ENCODE measurements around the gene PRKCZ.
A peak's percentile ranks its signal among the peaks of the same experiment; 100 is the strongest.
"Not testable (repeated sequence)": the region's sequence is repeated elsewhere in the genome, so short reads cannot be mapped to it uniquely, and the experiment has no call there.

PRKCZ gene

DNA sequence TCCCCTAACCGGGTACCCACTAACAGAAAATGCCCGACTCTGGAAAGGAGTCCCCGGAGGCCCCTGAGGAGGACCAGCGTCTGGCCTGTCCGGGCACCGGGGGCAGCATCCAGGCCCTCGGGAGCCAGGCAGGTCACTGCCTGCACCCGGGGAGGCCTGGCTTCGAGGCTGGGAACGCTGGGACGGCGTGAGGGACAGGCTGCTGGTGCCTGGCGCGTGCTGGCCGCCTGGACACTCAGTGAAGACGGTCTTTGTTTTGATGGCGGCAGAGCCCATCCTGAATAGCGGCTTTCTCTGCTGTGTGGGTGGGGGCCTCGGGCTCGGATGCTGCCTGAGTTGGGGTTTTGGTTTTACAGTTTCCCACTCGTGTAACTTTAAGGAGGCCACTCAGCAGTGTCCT lies 37.6 kb downstream of the PRKCZ start:
- DNase-seq (ENCODE audit: low read depth) = no peak

DNA sequence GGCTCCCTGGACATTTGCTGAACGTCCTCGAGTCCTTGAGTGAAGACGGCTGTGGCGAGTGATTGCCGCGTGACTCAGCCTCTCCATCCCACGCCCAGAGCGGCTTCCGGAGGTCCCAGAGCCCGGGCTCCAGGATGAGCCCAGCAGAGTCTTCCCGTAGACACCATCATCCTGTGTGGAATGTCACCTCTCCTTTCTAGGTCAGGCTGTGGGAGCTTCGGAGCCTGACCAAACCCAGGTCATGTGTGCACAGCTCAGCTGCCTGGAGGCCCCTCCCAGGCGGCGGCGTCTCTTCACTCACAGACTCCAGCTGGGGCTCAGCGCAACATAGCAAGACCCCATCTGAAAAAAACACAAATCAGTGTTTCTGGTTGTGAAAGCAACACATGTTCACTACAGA lies 38.2 kb downstream of the PRKCZ start:
- no peak for DNase-seq (ENCODE audit: low read depth)

DNA sequence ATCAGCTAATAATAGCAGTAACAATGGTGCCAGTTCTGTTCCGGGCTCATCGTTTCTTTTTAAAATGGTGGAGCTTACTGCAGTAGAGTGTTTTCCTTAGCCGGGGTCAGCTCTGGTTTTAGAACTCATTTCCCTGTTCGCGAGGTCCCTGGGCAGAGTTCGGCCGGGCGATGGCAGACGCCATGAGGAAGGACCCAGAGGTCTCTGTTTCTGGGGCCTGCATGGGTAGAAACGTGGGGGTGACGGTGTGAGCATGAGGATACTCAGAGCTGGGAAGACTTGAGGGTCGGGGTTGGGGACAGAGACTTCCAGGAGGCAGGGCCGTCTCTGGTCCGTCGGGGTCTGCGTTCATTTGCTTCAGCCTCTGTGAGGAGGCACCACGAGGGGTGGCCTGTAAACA lies 38.8 kb downstream of the PRKCZ start:
- no peak for DNase-seq (ENCODE audit: low read depth)

DNA sequence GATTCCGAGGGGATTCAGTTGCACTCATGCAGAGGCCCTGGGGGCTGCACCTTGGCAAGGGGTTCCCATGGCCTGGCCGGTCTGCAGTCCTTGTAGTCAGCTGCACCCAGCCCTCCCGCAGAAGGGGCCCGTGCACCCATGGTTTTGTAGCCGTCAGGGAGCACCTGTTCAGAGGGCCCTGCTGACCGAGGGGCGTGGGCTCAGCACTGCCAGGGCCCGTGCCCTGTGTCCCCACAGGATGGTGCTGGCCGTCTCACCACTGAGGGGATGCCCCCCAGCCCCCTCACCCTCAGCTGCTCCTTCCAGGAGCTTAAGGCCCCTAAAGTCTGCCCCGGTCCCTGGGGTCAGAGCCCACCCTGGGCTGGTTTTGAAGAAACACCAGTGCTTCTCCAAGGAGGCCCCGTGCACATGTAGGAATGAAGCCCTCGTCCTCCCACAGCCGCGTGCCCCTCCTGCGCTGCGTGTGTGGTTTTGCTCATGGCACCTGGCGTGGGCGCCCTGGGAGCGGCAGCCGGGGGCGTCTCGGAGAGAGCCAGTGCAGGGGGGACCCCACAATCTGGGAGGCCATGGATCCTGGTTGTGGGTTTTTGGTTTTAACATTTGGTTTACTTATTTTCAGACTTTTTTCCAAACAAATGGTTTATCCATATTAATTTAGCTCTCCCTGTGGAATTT lies 40.1 kb downstream of the PRKCZ start:
- no peak for DNase-seq (ENCODE audit: low read depth)

DNA sequence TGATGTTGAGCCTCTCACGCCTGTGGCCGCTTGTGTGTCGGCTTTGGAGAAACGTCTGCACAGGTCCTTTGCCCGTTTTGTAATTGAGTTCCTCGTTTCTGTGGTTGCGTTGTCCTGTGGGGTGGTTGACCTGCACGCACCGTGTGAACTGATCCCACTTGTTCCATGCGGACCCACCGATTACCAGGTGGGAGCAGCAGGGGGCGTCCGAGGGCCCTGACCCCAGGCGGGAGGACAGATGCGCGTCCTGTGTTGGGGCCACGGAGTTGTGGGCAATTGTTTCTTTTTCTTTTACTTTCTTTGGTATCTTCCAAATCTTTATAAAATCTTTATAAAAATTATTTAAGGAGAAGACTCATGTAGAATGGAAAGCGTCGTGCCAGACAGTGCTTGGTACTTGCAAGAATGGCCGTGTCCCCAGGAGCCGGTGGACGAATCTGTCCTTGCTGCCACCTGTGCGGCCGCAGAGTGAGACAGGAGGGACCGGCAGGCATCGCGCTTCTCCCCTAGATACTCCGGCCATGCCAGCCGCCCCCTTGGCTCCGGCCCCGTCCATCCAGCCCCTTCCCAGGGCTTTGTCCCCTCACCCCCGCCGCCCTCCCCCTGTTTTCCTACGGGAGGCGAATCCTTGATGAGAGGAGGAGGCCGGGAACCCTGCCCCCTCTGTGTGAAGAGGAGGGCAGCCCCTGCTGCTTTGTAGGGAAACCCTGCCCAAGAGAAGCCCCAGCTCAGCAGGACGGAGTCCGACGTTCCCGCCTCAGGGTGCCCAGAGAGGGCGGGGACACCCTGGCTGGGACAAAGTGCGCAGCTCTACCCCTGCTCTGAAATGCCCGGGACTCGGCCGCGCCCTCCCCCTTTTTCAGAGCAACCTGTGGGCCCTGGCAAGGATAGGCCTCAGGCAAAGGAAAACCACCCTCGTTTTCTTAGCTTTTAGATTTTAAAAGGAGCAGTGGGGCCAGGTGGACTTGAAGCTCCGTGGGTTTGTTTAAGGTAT lies 41.7 kb downstream of the PRKCZ start:
- peak; percentile 14 for DNase-seq (ENCODE audit: low read depth)

DNA sequence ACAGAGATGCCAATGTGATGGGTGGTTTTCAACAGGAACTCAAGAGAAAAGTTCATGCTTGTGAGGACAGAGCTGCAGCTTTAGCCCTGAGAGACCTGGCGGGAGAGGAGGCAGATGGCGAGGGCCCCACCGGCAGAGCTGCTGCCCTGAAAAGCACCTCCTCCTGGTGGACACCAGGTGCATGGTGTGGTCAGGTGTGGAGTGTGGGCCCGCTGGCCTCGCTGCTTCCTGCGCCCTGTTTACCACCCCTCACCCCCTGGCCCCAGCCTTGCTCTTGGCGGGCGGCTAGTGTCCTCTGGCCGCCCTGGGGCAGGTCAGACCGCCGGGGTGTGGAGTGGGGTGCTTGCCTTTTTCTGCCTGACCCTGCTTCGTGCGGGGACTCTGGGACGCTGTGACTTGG lies 42.8 kb downstream of the PRKCZ start:
- no peak for DNase-seq (ENCODE audit: low read depth)

DNA sequence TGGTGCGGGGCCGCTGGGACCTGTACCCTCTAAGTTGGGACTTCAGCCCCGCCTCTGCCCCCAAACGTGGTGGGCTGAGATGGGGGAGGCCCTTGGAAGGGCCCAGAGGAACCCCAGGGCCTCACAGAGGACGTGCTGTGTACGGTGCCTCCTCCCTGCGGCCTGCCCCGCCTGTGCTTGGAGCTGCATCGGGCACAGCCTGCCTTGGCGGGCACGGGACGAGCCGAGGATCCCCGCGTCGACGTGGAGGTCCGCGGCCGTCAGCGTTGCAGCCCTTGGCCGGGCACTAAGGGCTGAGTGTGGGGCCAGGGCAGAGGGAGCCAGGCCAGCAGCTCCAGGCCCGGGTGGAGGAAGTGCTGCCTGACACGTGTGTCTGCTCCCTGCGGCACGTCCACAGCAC lies 43.4 kb downstream of the PRKCZ start:
- no peak for DNase-seq (ENCODE audit: low read depth)

DNA sequence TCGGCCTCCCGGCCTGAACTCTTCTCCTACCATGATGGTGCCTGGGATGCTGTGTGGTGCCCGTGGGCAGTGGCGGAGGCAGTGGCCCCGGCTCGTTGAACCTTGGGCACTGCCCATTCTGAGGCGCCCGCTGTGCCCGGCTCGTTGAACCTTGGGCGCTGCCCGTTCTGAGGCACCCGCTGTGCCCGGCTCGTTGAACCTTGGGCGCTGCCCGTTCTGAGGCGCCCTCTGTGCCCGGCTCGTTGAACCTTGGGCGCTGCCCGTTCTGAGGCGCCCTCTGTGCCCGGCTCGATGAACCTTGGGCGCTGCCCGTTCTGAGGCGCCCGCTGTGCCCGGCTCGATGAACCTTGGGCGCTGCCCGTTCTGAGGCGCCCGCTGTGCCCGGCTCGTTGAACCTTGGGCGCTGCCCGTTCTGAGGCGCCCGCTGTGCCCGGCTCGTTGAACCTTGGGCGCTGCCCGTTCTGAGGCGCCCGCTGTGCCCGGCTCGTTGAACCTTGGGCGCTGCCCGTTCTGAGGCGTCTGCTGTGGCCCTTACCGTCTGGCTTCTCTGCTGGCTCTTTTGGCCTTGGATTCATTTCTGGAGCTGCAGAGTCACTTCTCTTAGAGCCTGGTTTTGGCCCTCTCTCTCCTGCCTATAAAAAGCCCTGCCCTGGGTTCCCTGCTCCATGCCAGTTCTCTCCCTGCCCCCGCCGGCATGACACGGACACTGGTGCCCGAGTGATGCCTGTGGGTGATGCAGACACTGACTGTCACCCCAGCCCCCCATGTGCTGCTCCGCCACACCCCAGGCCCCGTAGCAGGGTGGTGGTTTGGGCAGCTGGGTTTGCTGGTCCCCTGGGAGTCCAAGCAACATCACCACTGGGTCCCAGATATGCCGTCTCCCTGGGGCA lies 44.3 kb downstream of the PRKCZ start:
- not testable (repeated sequence) for DNase-seq (ENCODE audit: low read depth)

DNA sequence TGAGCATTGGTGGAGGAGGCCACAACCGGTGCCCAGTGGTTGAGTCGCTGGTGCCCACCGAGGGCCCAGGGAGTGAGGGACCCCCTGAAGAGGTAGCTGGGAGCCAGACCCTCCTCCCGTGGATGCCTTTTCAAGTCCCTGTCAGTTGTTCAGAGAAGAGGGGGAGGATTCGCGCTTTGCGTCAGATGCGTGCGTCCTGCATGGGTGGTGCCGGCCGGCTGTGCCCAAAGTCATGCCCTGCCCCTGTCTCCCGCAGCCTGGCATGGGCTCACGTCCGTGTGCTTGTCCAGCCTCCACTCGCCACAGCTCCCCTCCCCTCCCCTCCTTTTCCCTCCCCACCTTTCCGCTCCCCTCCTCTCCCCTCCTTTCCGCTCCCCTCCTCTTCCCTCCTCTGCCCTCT lies 45.2 kb downstream of the PRKCZ start:
- no peak for DNase-seq (ENCODE audit: low read depth)

DNA sequence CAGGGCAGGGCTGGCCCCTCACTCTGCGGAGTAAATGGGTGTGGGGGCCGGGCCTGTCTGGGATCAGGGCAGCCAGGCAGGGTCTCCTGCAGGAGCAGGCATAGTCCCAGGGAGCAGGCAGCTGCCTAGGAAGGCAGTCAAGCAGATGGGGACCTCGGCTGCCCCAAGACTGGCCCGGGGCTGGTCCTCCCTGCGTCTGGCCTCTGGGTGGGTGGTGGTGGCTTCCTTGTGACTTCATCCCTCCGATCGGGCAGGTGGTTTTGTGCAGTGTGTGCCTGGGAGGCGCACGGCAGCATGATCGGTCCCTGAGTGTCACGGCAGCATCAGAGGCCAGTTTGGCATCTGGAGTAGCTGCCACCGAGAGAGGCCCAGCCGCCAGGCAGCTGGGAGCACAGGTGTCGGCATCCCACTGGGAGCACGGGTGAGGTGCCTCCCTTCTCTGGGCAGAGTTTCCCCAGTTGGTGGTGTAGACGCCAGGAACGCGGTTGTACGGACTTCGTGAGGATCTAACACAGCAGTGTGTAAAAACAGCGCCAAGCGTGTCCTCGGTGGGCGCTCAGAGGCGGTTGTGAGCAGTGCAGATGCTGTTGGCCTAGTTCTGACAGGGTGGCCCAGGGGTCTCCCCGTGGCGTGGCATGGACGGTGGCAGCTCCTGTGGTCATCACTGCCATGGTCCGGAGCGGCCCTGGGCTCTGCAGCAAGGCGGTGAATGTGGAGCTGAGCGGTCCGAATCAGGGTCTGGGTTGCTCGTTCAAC lies 45.9 kb downstream of the PRKCZ start:
- DNase-seq (ENCODE audit: low read depth) = no peak

DNA sequence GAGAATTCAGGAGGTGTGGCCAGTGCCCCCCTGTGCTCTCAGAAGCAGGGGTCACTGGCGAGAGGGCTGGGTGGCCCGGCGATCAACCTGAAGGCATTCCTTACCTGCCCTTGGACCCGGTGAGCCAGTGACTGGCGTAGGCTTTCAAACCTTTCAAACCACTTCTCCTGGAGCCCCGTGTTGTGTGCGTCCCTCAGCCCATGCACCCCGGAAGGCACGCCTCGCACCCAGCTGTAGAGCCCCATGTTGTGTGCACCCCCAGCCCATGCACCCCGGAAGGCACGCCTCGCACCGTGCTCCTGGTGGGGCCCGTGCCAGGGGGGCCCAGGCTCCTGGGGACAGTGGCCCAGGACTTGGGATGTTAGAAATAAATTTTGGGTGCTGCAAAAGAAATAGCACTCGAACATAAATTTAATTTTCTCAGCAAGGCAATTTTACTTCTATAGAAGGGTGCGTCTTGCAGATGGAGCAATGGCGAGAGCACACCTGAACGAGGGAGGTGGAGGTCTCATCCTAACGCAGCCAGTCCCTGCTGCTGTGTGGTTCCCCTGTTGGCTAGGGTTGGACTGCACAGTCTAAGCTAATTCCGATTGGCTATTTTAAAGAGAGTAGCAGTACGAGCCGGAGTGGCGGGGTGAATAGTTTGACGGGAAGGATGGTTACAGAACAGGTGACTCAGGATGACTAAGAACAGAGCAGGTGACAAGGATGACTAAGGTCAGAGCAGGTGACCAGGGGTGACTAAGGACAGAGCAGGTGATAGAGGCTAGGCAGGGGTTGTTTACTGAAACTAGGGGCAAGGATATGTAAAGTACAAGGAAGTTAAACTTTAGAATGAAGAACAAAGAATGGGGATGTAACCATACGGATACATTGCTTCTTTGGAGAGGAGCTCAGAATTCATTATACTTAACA lies 47.4 kb downstream of the PRKCZ start:
- DNase-seq (ENCODE audit: low read depth) = no peak

DNA sequence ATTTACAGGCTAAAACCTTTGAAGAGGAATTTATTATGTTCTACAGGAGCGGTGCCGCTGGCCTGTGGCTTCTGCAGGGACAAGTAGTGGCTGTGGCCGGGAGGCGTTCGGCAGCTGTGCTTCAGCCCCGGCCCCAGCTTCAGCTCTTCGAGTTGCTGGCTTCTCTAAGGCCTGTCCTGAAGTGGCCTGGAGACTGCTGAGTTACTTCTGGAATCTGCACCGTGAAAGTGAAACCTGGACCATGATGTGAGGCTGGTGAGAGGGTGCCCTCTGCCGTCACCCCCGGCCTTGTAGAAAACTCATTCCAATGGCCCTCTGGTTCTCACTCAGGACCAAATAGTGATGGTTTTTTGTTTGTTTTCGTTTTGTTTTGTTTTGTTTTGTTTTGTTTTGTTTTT lies 48.1 kb downstream of the PRKCZ start:
- no peak for DNase-seq (ENCODE audit: low read depth)

DNA sequence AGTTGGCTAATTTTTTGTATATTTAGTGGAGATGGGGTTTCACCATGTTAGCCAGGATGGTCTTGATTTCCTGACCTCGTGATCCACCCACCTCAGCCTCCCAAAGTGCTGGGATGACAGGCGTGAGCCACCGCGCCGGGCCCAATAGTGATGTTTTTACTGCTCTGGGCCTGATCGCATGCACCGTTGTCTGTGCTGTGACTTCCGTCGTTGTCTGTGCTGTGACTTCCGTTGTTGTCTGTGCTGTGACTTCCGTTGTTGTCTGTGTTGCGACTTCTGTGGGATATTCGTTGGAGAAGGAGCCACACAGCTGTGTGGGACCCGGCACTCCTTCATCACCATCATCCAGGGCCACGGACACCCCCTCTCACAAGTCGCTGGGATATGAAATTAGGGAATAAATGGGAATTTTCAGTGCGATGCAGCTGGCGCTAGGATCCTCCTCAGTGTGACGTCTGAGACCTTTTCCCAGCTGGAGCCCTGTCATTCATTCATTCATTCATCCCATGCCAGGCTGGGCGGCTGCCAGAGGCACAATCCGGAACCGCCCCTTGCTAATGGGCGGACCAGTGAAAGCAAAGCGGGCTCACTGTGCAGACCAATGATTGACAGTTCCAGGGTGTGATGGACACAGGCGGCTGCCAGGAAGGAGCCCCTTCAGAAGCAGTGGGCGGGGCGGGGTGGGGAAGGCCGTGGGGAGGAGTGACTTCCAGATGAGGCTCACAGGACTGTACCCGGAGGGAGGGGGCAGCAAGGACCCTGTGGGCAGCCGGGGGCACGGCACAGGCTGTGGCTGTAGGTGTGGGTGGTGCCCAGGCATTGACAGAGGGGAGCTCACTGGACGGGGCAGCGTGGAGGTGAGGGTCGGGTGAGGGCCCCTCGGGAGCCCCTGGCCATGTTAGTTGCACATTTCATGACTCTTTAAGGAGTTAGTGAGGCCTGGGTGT lies 48.9 kb downstream of the PRKCZ start:
- DNase-seq (ENCODE audit: low read depth) = no peak

DNA sequence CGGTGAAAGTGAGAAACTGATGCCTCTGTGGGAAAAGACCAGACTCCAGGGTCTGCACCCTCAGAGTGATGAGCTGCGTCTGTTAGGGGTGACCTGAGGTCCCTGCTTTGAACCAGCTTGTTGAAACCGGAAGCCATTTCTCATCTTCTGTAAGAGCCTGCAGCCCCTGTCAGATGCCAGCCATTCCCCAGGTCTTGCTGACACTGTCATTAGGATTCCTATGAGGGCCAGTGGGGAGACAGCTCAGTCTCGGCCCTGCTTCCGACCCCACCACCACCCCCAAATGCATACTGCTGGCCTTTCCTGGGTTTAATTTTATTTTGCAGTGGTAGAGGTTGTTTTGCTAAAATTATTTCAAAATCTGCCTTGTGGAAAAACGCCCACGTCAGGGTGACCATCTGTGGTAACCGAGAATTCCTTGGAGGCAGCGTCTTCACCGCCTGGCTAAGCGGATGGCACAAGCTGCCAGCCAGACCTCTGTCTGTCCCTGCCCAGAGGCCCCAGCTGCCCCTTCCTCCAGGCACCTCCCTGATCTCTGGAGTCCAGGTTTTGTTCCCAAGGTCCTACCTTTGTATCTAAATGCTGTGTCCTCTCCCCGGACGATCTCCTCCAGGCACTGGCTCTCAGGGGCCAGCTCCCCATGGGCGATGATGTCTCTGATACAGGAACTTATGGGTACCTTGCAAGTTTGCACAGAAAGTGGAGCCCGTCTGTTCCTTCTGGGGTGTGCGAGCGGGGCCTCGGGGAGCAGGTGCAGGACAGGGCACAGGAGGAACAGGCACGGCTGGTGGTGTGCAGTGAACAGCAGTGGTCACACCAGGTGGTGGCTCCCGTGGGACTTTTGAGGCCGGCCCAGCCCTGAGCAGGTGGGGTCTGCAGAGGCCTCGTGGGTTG lies 49.9 kb downstream of the PRKCZ start:
- DNase-seq (ENCODE audit: low read depth) = no peak

DNA sequence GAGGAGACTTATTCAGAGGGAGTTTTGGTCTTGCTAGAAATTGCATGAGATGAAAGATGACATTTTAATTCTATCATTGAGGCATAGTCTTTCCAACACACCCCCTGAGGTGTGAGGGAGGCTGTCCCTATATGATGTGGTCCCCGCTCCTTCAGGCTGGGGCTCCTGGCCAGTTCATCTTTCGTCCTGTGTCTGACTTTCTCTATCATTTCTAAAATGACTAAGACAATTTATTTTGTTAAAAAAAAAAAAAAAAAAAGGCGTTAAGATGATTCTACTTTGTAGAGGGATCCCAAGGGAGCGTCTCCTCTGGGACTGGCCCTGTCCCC lies 50.5 kb downstream of the PRKCZ start:
- DNase-seq (ENCODE audit: low read depth) = no peak

DNA sequence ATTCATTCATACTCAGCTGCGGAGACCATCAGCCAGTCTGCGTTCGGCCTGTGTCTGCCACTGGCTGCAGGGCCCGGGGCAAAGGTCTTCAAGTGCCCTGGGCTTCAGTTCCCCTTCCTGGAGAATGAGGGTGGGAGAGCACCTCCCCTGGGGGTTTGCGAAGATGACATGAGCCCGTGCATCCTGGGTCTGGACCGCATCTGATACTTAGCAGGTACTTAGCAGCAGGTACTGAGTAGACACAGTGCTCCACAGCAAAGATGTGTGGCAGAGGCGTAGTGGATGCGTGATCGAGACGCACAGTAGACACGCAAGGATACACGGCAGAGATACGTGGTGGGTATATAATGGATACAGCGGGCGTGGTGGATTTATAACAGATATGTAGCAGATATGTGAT lies 51.3 kb downstream of the PRKCZ start:
- no peak for DNase-seq (ENCODE audit: low read depth)

DNA sequence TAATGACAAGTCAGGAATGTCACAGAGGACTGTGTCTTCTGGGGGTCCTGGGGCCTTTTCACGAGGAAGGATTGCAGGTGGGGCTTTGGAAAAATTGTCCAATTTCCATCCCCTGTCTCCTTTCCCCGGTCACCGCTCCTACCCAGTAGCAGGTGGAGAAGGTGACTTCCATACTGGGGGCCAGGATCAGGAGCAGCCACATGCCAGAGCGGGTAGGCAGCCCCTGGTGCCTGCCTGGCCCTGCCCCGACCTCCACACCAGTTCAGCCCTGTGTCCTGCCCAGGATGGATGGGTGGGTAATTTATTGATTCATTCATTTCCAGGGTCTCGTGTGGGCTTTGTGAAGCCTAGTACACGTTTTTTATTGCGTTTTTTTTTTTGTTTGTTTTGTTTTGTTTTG lies 51.7 kb downstream of the PRKCZ start:
- no peak for DNase-seq (ENCODE audit: low read depth)

DNA sequence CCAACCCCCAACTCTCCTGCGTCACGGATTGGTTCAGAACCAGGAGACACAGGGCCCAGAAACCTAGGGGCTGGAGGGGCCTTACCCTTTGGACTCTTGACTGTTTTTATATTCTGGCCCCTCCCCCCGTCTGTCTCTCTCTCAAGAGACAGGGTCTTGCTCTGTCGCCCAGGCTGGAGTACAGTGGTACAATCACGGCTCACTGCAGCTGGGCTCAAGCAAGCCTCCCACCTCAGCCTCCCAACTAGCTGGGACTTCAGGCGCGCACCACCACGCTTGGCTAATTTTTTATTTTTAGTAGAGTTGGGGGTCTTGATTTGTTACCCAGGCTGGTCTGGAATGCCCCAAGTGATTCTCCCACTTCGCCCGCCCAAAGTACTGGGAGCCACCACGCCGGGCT lies 52.5 kb downstream of the PRKCZ start:
- no peak for DNase-seq (ENCODE audit: low read depth)
